Upper lobe of left lung (tissue), 6 donors: ENCODE measurements around the gene SLC66A3. TPM values are rescaled to one million over a fixed set of nuclear protein-coding genes. Genes with fewer than 3 reads are reported as not detected.

Source experiments
- ATAC-seq, 2 donors: fragments of 200-7000 bp; cut with Tn5 transposase; one replicate each; pipeline ENCODE4 v1.9.1; 2022; ENCODE audit warnings: mild to moderate bottlenecking in 2 of 2, moderate library complexity in 2 of 2; ENCODE audit not compliant: low FRiP score in 2 of 2
- DNase-seq, 2 donors: peaks; one replicate each; pipeline ENCODE4 v3.0.0-alpha.2; 2019 to 2020
- H3K27ac ChIP-seq, 4 donors: fragments of 200-600 bp; sonication (generic); one replicate each; pipeline ENCODE4 v1.5.1; 2016 to 2019
- H3K27me3 ChIP-seq, 4 donors: fragments of 200-600 bp; sonication (generic); one replicate each; pipeline ENCODE4 v1.5.1; 2017 to 2019
- H3K36me3 ChIP-seq, 4 donors: fragments of 200-600 bp; sonication (generic); one replicate each; pipeline ENCODE4 v1.5.1; 2016 to 2019
- H3K4me1 ChIP-seq, 4 donors: fragments of 200-600 bp; sonication (generic); one replicate each; pipeline ENCODE4 v1.5.1; 2018 to 2019
- H3K4me3 ChIP-seq, 4 donors: fragments of 200-600 bp; sonication (generic); one replicate each; pipeline ENCODE4 v1.5.1; 2017 to 2019; ENCODE audit warnings: mild to moderate bottlenecking in 2 of 4, moderate library complexity in 1 of 4
- H3K9me3 ChIP-seq, 4 donors: fragments of 200-600 bp; sonication (generic); one replicate each; pipeline ENCODE4 v1.5.1; 2018 to 2019
- EP300 ChIP-seq, 4 donors: sonication (generic); formaldehyde crosslinking; IDR thresholded peaks; one replicate each; pipeline ENCODE4 v1.5.1; 2017; ENCODE audit warnings: antibody characterized with exemption in 4 of 4, control low read depth in 2 of 4
- POLR2A ChIP-seq, 4 donors: fragments of 450-650 bp; IDR thresholded peaks; one replicate each; pipeline ENCODE4 v1.5.1; 2016 to 2017; ENCODE audit warnings: antibody characterized with exemption in 4 of 4, mild to moderate bottlenecking in 2 of 4
- POLR2AphosphoS5 ChIP-seq, 2 donors: sonication (generic); formaldehyde crosslinking; IDR thresholded peaks; one replicate each; pipeline ENCODE4 v1.5.1; 2017; ENCODE audit warnings: antibody characterized with exemption in 2 of 2
- WGBS, 2 donors: methylation state at CpG; one replicate each; pipeline ENCODE4 v1.1.5; 2017 to 2018; 5-methylcytosine and 5-hydroxymethylcytosine counted together
- total RNA-seq, 6 donors: library from RNA; depleted of rRNA in 4 of 6; stranded (reverse); fragments of >200 nt in 4 of 6; gene quantifications; one replicate each; pipeline versions ENCODE4 v1.1.0 to v1.2.1, GENCODE V29; 2016 to 2021
- TF ChIP-seq, protein P1 (sequence below), 6 experiments: fragments of 450-650 bp in 4 of 6; fragments of 200-600 bp in 2 of 6; sonication (generic) in 2 of 6; IDR thresholded peaks; one replicate each; pipeline ENCODE4 v1.5.1; 2016 to 2019; ENCODE audit warnings: antibody characterized with exemption in 6 of 6
- donor health status: DM: no; HTN: no; CAD: no; lungs with moderate emphysema.
- donor health status: DM: no; HTN: yes; CAD: no; lungs with severe emphysema.

Gene SLC66A3
- total RNA-seq, 6 donors from 2014 or later, result 24.2 to 54.6 (median 43.4) TPM

- H3K4me3 ChIP-seq, result no peak overlapping the region
- no peak for DNase-seq
- no peaks in the 10 kb centered on the region for H3K9me3 ChIP-seq
- H3K4me1 ChIP-seq, result no peaks in the 10 kb centered on the region
- H3K27ac ChIP-seq, result no peak overlapping the region
- WGBS, 2 donors, result 80 to 87% methylated on average over 4 of the region's 4 CpGs
- no peak for ATAC-seq
- no peaks in the 10 kb centered on the region for H3K27me3 ChIP-seq
- H3K36me3 ChIP-seq, result no peaks in the 10 kb centered on the region
- TF ChIP-seq POLR2AphosphoS5 (IDR thresholded peaks at IDR 0.05) (no peak), EP300 (IDR thresholded peaks at IDR 0.05) (no peak), POLR2A (IDR thresholded peaks at IDR 0.05) (no peak)
- TF ChIP-seq, protein P1, sequence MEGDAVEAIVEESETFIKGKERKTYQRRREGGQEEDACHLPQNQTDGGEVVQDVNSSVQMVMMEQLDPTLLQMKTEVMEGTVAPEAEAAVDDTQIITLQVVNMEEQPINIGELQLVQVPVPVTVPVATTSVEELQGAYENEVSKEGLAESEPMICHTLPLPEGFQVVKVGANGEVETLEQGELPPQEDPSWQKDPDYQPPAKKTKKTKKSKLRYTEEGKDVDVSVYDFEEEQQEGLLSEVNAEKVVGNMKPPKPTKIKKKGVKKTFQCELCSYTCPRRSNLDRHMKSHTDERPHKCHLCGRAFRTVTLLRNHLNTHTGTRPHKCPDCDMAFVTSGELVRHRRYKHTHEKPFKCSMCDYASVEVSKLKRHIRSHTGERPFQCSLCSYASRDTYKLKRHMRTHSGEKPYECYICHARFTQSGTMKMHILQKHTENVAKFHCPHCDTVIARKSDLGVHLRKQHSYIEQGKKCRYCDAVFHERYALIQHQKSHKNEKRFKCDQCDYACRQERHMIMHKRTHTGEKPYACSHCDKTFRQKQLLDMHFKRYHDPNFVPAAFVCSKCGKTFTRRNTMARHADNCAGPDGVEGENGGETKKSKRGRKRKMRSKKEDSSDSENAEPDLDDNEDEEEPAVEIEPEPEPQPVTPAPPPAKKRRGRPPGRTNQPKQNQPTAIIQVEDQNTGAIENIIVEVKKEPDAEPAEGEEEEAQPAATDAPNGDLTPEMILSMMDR (IDR thresholded peaks at IDR 0.05), result no peak
Measured at GRCh38 chr2:11140492-11140891, 14.8 kb upstream of the SLC66A3 start.

DNA sequence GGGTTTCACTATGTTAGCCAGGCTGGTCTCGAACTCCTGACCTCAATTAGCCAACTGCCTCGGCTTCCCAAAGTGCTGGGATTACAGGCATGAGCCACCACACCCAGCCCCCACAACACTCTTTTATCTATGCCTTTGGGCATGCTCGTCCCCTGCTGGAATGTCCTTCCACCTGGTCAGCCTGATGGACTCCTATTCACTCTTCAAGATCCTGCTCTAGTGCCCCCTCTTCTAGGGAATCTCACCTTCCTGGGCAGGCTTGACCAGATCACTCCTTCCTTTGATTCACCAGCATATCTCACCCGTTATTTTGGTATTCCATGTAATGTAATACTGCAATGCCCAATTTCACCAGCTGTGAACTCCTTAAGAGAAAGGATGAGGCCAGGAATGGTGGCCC is 13.9 kb upstream of the SLC66A3 start:
- ATAC-seq (no peak), DNase-seq (no peak)
- Histone ChIP-seq H3K4me3 (no peak overlapping the region), H3K27ac (no peak overlapping the region), H3K36me3 (no peaks in the 10 kb centered on the region), H3K27me3 (no peaks in the 10 kb centered on the region), H3K9me3 (no peaks in the 10 kb centered on the region), H3K4me1 (no peaks in the 10 kb centered on the region)
- WGBS, 2 donors, result 79 to 83% methylated on average over 4 of the region's 4 CpGs
- TF ChIP-seq EP300 (IDR thresholded peaks at IDR 0.05) (no peak), POLR2A (IDR thresholded peaks at IDR 0.05) (no peak), POLR2AphosphoS5 (IDR thresholded peaks at IDR 0.05) (no peak)
- TF ChIP-seq, protein P1 (IDR thresholded peaks at IDR 0.05), result no peak

DNA sequence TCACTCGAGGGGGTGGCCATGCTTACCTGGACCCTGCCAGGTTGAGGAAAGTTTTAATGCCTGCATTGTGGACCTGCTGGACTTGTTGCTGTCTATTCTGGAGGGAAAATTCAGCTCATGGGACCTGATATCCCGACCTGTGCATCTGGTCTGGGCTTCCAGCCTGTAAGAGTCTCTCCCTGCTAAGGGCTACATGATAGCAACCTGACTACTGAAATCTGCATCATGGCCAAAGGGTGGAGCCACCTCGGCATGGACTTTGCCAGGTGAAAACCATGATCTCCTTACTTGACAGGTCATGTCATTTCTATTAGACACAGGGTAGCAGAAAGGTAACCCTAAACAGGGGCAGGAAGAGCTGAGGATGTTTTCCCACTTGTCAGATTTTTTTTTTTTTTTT is 12.9 kb upstream of the SLC66A3 start:
- no peak for DNase-seq
- Histone ChIP-seq H3K4me3 (no peak overlapping the region), H3K27ac (no peak overlapping the region), H3K27me3 (no peaks in the 10 kb centered on the region), H3K36me3 (no peaks in the 10 kb centered on the region), H3K4me1 (no peaks in the 10 kb centered on the region), H3K9me3 (no peaks in the 10 kb centered on the region)
- 67 to 74% methylated on average over 3 of the region's 3 CpGs for WGBS, 2 donors
- ATAC-seq, result no peak
- TF ChIP-seq, protein P1 (IDR thresholded peaks at IDR 0.05), result no peak
- TF ChIP-seq POLR2A (IDR thresholded peaks at IDR 0.05) (no peak), EP300 (IDR thresholded peaks at IDR 0.05) (no peak), POLR2AphosphoS5 (IDR thresholded peaks at IDR 0.05) (no peak)

GRCh38 chr2:11142987-11143386 is 12.3 kb upstream of the SLC66A3 start:
- 90 to 91% methylated on average over 6 of the region's 6 CpGs for WGBS, 2 donors
- Histone ChIP-seq H3K27ac (no peak overlapping the region), H3K4me1 (no peaks in the 10 kb centered on the region), H3K9me3 (no peaks in the 10 kb centered on the region), H3K4me3 (no peak overlapping the region), H3K27me3 (no peaks in the 10 kb centered on the region), H3K36me3 (no peaks in the 10 kb centered on the region)
- TF ChIP-seq EP300 (IDR thresholded peaks at IDR 0.05) (no peak), POLR2AphosphoS5 (IDR thresholded peaks at IDR 0.05) (no peak), POLR2A (IDR thresholded peaks at IDR 0.05) (no peak)
- TF ChIP-seq, protein P1 (IDR thresholded peaks at IDR 0.05), result no peak
- ATAC-seq (no peak), DNase-seq (no peak)

DNA sequence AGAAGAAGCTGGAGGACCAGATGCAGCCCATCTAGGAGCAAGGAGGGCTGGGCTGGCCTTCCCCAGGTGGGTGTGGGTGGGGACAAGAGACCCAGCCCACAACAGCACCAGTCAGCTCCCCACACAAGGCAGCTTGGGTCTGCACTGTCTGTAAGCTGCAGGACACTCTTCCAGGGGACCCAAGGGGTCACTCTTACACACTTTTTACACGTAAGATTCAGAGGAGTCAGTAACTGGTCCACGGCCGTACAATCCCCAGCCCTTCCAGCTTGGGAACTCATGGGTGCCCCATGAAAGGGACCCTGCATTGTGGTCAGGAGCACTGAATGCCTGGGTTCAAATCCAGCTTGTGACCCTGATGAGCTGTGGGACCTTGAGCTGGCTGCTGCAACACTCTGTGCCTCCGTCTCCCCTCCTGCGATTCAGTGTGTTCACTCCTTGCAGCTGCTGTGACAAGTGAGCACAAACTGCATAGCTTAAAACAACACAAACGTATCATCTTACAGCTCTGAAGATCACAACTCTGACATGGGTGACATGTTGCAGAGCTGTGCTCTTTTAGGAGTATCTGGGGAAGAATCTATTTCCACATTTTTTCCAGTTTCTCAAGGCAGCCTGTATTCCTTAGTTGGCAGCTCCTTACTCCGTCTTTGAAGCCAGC is 11.1 kb upstream of the SLC66A3 start:
- Histone ChIP-seq H3K27ac (no peak overlapping the region), H3K36me3 (no peaks in the 10 kb centered on the region), H3K4me3 (no peak overlapping the region), H3K9me3 (no peaks in the 10 kb centered on the region), H3K27me3 (no peaks in the 10 kb centered on the region), H3K4me1 (no peaks in the 10 kb centered on the region)
- TF ChIP-seq EP300 (IDR thresholded peaks at IDR 0.05), result no peak
- TF ChIP-seq, protein P1 (IDR thresholded peaks at IDR 0.05), result no peak
- TF ChIP-seq POLR2A (IDR thresholded peaks at IDR 0.05), result no peak
- no peak for TF ChIP-seq POLR2AphosphoS5 (IDR thresholded peaks at IDR 0.05)
- peak in 1 of 2 donors; percentile 42 for ATAC-seq
- no peak for DNase-seq
- WGBS, 2 donors, result 86 to 88% methylated on average over 3 to 7 of the region's 7 CpGs
